Type B pancreatic cell (in vitro differentiated cells): ENCODE measurements around the gene BMP8B. TPM values are rescaled to one million over a fixed set of nuclear protein-coding genes. Genes with fewer than 3 reads are reported as not detected.
A peak's percentile ranks its signal among the peaks of the same experiment; 100 is the strongest.
"Not testable (repeated sequence)": the region's sequence is repeated elsewhere in the genome, so short reads cannot be mapped to it uniquely, and the experiment has no call there.

Source experiments
- DNase-seq: peaks from one replicate; pipeline ENCODE4 v3.0.0; 2021; ENCODE audit warnings: mixed read lengths; ENCODE audit not compliant: unreplicated experiment; ENCODE audit errors: extremely low spot score
- H3K27ac Mint-ChIP-seq: 2 replicates; pipeline ENCODE4 v1.8.0; 2021; ENCODE audit warnings: mild to moderate bottlenecking, mixed read lengths
- H3K27me3 Mint-ChIP-seq: 2 replicates; pipeline ENCODE4 v1.8.0; 2021; ENCODE audit warnings: mixed read lengths
- H3K36me3 Mint-ChIP-seq: 2 replicates; pipeline ENCODE4 v1.8.0; 2021; ENCODE audit warnings: mixed read lengths
- H3K4me1 Mint-ChIP-seq: one replicate; pipeline ENCODE4 v1.8.0; 2021; ENCODE audit warnings: mixed read lengths; ENCODE audit not compliant: unreplicated experiment
- H3K4me3 Mint-ChIP-seq: 2 replicates; pipeline ENCODE4 v1.8.0; 2021; ENCODE audit warnings: mild to moderate bottlenecking, mixed read lengths
- H3K9me3 Mint-ChIP-seq: 2 replicates; pipeline ENCODE4 v1.8.0; 2021; ENCODE audit warnings: mixed read lengths
- total RNA-seq: library from RNA; stranded (reverse); gene quantifications from 2 replicates; pipeline ENCODE4 v1.2.1, GENCODE V29; 2021; ENCODE audit warnings: low replicate concordance
- TF ChIP-seq, protein P1 (sequence below): fragments of 200-600 bp; sonication (generic); conservative IDR thresholded peaks from 2 replicates; pipeline ENCODE4 v1.5.0; 2021; ENCODE audit warnings: antibody characterized with exemption, mild to moderate bottlenecking

Gene BMP8B
- total RNA-seq, 1 donor from 2014 or later = 1.5 TPM

DNA sequence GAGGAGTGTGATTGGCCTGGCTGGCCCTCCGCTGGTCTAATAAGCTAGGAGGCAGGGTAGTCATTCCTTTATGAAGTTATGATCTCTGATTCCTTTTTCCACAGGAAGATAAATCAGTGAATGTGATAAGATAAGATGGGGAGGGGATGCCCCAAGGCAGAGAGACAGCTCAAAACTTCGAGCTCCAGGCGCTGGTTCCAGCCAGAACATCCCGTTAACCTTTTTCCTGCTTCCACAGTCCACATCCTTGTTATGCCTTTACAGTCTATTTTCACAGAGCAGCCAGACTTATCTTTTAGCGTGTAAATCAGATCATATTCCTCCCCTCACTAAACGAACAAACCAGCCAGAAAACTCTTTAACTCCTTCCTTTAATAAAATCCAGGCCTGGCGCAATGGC is 38.5 kb upstream of the BMP8B start:
- Mint-ChIP-seq H3K4me3 (peak overlapping the region; percentile 23), H3K36me3 (no peaks in the 10 kb centered on the region), H3K9me3 (peaks cover 7% of the 10 kb centered on the region), H3K27me3 (no peaks in the 10 kb centered on the region), H3K27ac (peak overlapping the region; percentile 80), H3K4me1 (peaks cover 41% of the 10 kb centered on the region)
- TF ChIP-seq, protein P1, sequence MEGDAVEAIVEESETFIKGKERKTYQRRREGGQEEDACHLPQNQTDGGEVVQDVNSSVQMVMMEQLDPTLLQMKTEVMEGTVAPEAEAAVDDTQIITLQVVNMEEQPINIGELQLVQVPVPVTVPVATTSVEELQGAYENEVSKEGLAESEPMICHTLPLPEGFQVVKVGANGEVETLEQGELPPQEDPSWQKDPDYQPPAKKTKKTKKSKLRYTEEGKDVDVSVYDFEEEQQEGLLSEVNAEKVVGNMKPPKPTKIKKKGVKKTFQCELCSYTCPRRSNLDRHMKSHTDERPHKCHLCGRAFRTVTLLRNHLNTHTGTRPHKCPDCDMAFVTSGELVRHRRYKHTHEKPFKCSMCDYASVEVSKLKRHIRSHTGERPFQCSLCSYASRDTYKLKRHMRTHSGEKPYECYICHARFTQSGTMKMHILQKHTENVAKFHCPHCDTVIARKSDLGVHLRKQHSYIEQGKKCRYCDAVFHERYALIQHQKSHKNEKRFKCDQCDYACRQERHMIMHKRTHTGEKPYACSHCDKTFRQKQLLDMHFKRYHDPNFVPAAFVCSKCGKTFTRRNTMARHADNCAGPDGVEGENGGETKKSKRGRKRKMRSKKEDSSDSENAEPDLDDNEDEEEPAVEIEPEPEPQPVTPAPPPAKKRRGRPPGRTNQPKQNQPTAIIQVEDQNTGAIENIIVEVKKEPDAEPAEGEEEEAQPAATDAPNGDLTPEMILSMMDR = no peak
- no peak for DNase-seq

DNA sequence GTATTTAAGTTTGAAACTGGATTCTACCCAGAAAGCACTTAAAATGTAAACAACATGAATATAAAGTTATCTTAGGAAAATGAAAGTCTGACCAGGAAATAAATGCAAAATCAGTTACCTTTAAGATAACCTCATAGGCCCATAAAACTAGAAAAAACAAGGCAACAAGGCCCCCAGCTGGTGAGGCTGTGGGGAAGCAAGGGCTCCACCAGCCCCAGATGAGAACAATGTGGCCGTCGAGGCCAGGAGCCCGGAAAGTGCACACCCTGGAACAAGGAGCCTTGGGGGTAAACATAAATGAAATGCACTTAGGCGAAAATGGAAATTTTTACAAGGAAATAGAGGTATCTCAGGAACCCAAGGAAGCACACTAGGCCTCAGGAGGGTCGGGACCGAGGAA is 37.9 kb upstream of the BMP8B start:
- H3K27me3 Mint-ChIP-seq = no peaks in the 10 kb centered on the region
- peak overlapping the region; percentile 80 for H3K27ac Mint-ChIP-seq
- TF ChIP-seq, protein P1 = no peak
- H3K36me3 Mint-ChIP-seq = no peaks in the 10 kb centered on the region
- no peak overlapping the region for H3K4me3 Mint-ChIP-seq
- peaks cover 43% of the 10 kb centered on the region for H3K4me1 Mint-ChIP-seq
- DNase-seq = no peak
- peaks cover 7% of the 10 kb centered on the region for H3K9me3 Mint-ChIP-seq

- Mint-ChIP-seq H3K4me1 (peaks cover 38% of the 10 kb centered on the region), H3K36me3 (no peaks in the 10 kb centered on the region), H3K27me3 (no peaks in the 10 kb centered on the region), H3K4me3 (peak overlapping the region; percentile 56), H3K9me3 (peaks cover 7% of the 10 kb centered on the region), H3K27ac (peak overlapping the region; percentile 92)
- DNase-seq = no peak
- TF ChIP-seq, protein P1 = no peak
Observed at GRCh38 chr1:39825432-39825941, 36.8 kb upstream of the BMP8B start.

GRCh38 chr1:39823450-39823849 is 34.8 kb upstream of the BMP8B start:
- DNase-seq, H3K9me3 Mint-ChIP-seq, H3K27me3 Mint-ChIP-seq, H3K36me3 Mint-ChIP-seq, H3K27ac Mint-ChIP-seq, H3K4me3 Mint-ChIP-seq: not testable (repeated sequence)
- peaks cover 28% of the 10 kb centered on the region for H3K4me1 Mint-ChIP-seq

GRCh38 chr1:39822146-39822545 is 33.5 kb upstream of the BMP8B start:
- Mint-ChIP-seq H3K36me3 (no peaks in the 10 kb centered on the region), H3K27me3 (no peaks in the 10 kb centered on the region), H3K4me1 (peaks cover 25% of the 10 kb centered on the region), H3K9me3 (no peaks in the 10 kb centered on the region), H3K4me3 (no peak overlapping the region), H3K27ac (no peak overlapping the region)
- TF ChIP-seq, protein P1 = no peak
- no peak for DNase-seq

DNA sequence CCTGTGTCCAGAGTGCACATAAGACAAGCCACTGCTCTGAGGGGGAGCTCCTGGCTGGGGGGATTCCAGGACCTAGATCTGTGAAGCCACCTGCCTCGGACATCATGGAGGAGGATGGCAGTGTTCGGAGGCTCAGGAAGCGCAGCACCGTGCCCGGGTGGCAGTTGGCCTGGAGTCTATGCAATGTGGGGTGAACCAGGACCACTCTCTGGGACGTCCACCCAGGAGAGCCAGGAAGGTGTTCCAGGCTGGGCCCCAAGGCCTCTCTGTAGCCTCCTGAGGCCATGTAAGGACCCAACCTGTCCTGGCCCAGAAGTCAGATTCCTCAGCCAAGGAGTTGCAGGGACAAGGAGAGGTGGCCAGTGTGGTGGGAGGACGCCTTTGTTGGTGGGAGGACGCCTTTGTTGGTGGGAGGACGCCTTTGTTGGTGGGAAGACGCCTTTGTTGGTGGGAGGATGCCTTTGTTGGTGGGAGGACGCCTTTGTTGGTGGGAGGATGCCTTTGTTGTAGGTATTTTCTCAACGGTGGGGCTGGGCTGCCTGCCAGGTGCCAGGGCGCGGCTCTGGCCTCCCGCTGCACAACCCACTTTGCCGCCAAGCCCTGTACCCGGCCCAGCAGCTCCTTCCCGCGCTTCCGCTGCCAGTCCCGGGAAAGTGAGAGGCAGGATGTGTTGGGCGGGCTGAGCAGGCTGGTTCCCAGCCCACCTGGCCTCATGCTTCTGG is 30.6 kb upstream of the BMP8B start:
- Mint-ChIP-seq H3K27ac (no peak overlapping the region), H3K4me1 (peaks cover 8% of the 10 kb centered on the region), H3K36me3 (no peaks in the 10 kb centered on the region)

More for the DNA sequence above, 30.6 kb upstream of the BMP8B start:
- Mint-ChIP-seq H3K9me3 (no peaks in the 10 kb centered on the region), H3K4me3 (no peak overlapping the region), H3K27me3 (peaks cover 13% of the 10 kb centered on the region)
- DNase-seq = no peak
- TF ChIP-seq, protein P1 = no peak
